Mesenchymal stem cell (in vitro differentiated cells and primary cell): ENCODE measurements around the gene NOSTRIN.

Experiments used
- DNase-seq: peaks from one replicate; pipeline ENCODE4 v3.0.0-alpha.2; 2013
- H2AFZ ChIP-seq: one replicate; pipeline ENCODE4 v1.6.1; 2013; ENCODE audit warnings: low read depth, mild to moderate bottlenecking, control low read depth, inconsistent platforms, low read length, moderate library complexity
- H2AK5ac ChIP-seq: 2 replicates; pipeline ENCODE4 v1.6.1; 2013; ENCODE audit warnings: low read length, moderate library complexity, mild to moderate bottlenecking, inconsistent platforms; ENCODE audit not compliant: severe bottlenecking
- H2BK120ac ChIP-seq: one replicate; pipeline ENCODE4 v1.6.1; 2013; ENCODE audit warnings: low read depth, mild to moderate bottlenecking, inconsistent platforms, low read length, moderate library complexity
- H2BK12ac ChIP-seq, 2 experiments: one replicate each; pipeline ENCODE4 v1.6.1; 2013; ENCODE audit warnings: inconsistent platforms in 2 of 2, low read length in 2 of 2, mild to moderate bottlenecking in 2 of 2, moderate library complexity in 2 of 2, control low read depth in 1 of 2
- H2BK15ac ChIP-seq: one replicate; pipeline ENCODE4 v1.6.1; 2013; ENCODE audit warnings: mild to moderate bottlenecking, low read depth, inconsistent platforms; ENCODE audit not compliant: poor library complexity, severe bottlenecking
- H2BK5ac ChIP-seq: 2 replicates; pipeline ENCODE4 v1.6.1; 2013; ENCODE audit warnings: low read depth, mild to moderate bottlenecking, low read length, control low read depth, inconsistent platforms; ENCODE audit not compliant: poor library complexity, severe bottlenecking
- H3K14ac ChIP-seq, 2 experiments: one replicate each; pipeline ENCODE4 v1.6.1; 2013; ENCODE audit warnings: inconsistent platforms in 2 of 2, low read length in 2 of 2, control low read depth in 1 of 2, mild to moderate bottlenecking in 1 of 2, moderate library complexity in 1 of 2
- H3K18ac ChIP-seq, 2 experiments: one replicate each; pipeline ENCODE4 v1.6.1; 2013; ENCODE audit warnings: inconsistent platforms in 2 of 2, low read length in 2 of 2, control low read depth in 1 of 2, low read depth in 1 of 2, mild to moderate bottlenecking in 1 of 2
- H3K23ac ChIP-seq, 2 experiments: one replicate each; pipeline ENCODE4 v1.6.1; 2013; ENCODE audit warnings: inconsistent platforms in 2 of 2, low read length in 2 of 2, mild to moderate bottlenecking in 2 of 2, moderate library complexity in 2 of 2, control low read depth in 1 of 2
- H3K27ac ChIP-seq: 2 replicates; pipeline ENCODE4 v1.5.1; 2013; ENCODE audit warnings: mild to moderate bottlenecking, moderate library complexity, low read length, control low read depth, inconsistent platforms; ENCODE audit not compliant: poor library complexity, severe bottlenecking
- H3K27me3 ChIP-seq, 2 experiments: 2 replicates each; pipeline versions ENCODE4 v1.6.1 to v1.7.0; 2013; ENCODE audit warnings: low read length in 2 of 2, mild to moderate bottlenecking in 2 of 2, moderate library complexity in 2 of 2, control low read depth in 1 of 2, inconsistent platforms in 1 of 2; ENCODE audit not compliant: control insufficient read depth in 1 of 2, insufficient read depth in 1 of 2
- H3K36me3 ChIP-seq, 2 experiments: 2 replicates each; pipeline versions ENCODE4 v1.6.1 to v1.7.0; 2013; ENCODE audit warnings: low read length in 2 of 2, control low read depth in 1 of 2, inconsistent platforms in 1 of 2, low read depth in 1 of 2, mild to moderate bottlenecking in 1 of 2; ENCODE audit not compliant: insufficient read depth in 2 of 2, control insufficient read depth in 1 of 2
- H3K4ac ChIP-seq, 2 experiments: one replicate each; pipeline ENCODE4 v1.6.1; 2013; ENCODE audit warnings: inconsistent platforms in 2 of 2, low read length in 2 of 2, mild to moderate bottlenecking in 2 of 2, moderate library complexity in 2 of 2, control low read depth in 1 of 2, low read depth in 1 of 2
- H3K4me1 ChIP-seq: 2 replicates; pipeline ENCODE4 v1.6.1; 2013; ENCODE audit warnings: low read depth, low read length, control low read depth; ENCODE audit not compliant: control insufficient read depth, insufficient read depth
- H3K4me2 ChIP-seq: 2 replicates; pipeline ENCODE4 v1.6.1; 2013; ENCODE audit warnings: low read length, mild to moderate bottlenecking, inconsistent platforms; ENCODE audit not compliant: poor library complexity, severe bottlenecking
- H3K4me3 ChIP-seq, 2 experiments: 2 replicates each; pipeline versions ENCODE4 v1.5.1 to v1.7.0; 2013; ENCODE audit warnings: low read length in 2 of 2, mild to moderate bottlenecking in 2 of 2, control low read depth in 1 of 2, low read depth in 1 of 2; ENCODE audit not compliant: insufficient read depth in 1 of 2
- H3K79me1 ChIP-seq: replicated peaks from 2 replicates; pipeline ENCODE4 v1.6.1; 2013; ENCODE audit warnings: mild to moderate bottlenecking, control low read depth, low read length, inconsistent platforms; ENCODE audit not compliant: poor library complexity, severe bottlenecking
- H3K9ac ChIP-seq: 2 replicates; pipeline ENCODE4 v1.7.0; 2013; ENCODE audit warnings: mild to moderate bottlenecking, low read length, moderate library complexity
- H3K9me3 ChIP-seq: 2 replicates; pipeline ENCODE4 v1.7.0; 2013; ENCODE audit warnings: mild to moderate bottlenecking, low read length; ENCODE audit not compliant: control insufficient read depth
- H4K8ac ChIP-seq: one replicate; pipeline ENCODE4 v1.6.1; 2013; ENCODE audit warnings: inconsistent platforms, mild to moderate bottlenecking, low read length, moderate library complexity
- H4K91ac ChIP-seq: one replicate; pipeline ENCODE4 v1.6.1; 2013; ENCODE audit warnings: mild to moderate bottlenecking, low read length, inconsistent platforms
- WGBS: methylation state at CpG from one replicate; pipeline ENCODE4 v1.1.7; 2013; ENCODE audit warnings: mixed read lengths; 5-methylcytosine and 5-hydroxymethylcytosine counted together

Gene NOSTRIN

DNA sequence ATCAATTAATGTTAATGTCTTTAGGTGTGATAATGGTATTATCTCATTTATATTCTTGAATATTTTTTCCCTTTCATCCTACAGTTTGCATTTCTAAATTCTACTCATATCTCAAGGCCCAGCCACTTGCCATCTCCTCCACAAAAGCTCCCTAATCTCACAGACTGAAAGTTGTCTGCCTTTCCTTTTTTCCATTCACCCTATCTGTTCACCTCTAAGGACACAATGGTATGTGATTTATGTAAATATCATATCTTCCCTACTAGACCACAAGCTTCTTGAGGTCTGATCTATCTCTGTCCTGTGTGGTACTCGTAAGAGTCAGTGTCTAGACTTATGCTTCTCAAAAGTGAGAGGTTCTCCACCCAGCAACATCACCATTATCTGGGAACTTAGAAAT is 91.7 kb downstream of the NOSTRIN start:
- no peak overlapping the region for H2AK5ac ChIP-seq

GRCh38 chr2:168894720-168895119 is 92.3 kb downstream of the NOSTRIN start:
- no peak overlapping the region for H2BK120ac ChIP-seq
- no peak overlapping the region for H4K8ac ChIP-seq
- H3K27ac ChIP-seq, result no peak overlapping the region
- no peak overlapping the region for H3K14ac ChIP-seq
- no peak overlapping the region for H2BK5ac ChIP-seq
- no peak for DNase-seq
- no peaks in the 10 kb centered on the region for H3K27me3 ChIP-seq
- no peak overlapping the region for H3K4me3 ChIP-seq
- no peak overlapping the region for H2AFZ ChIP-seq
- H4K91ac ChIP-seq, result no peak overlapping the region
- H3K23ac ChIP-seq, result no peak overlapping the region
- H3K9ac ChIP-seq, result no peak overlapping the region
- no peak overlapping the region for H3K4ac ChIP-seq
- H3K9me3 ChIP-seq, result no peaks in the 10 kb centered on the region
- no peak overlapping the region for H3K18ac ChIP-seq
- no peak overlapping the region for H2BK15ac ChIP-seq
- no peak overlapping the region for H2BK12ac ChIP-seq
- no peak overlapping the region for H3K4me2 ChIP-seq
- H3K4me1 ChIP-seq, result peaks cover 3% of the 10 kb centered on the region
- no peak overlapping the region for H2AK5ac ChIP-seq
- H3K79me1 ChIP-seq, result peaks cover 5% of the 10 kb centered on the region
- no peaks in the 10 kb centered on the region for H3K36me3 ChIP-seq

More for the DNA sequence above, 91.7 kb downstream of the NOSTRIN start:
- Histone ChIP-seq H3K27ac (no peak overlapping the region), H3K36me3 (no peaks in the 10 kb centered on the region), H3K4me1 (peaks cover 5% of the 10 kb centered on the region), H2BK120ac (no peak overlapping the region), H2BK12ac (no peak overlapping the region), H3K9ac (no peak overlapping the region), H3K23ac (no peak overlapping the region), H2BK15ac (no peak overlapping the region), H3K4me2 (no peak overlapping the region), H3K27me3 (no peaks in the 10 kb centered on the region), H4K91ac (no peak overlapping the region), H3K4ac (no peak overlapping the region), H4K8ac (no peak overlapping the region), H3K79me1 (peaks cover 8% of the 10 kb centered on the region), H3K9me3 (no peaks in the 10 kb centered on the region), H2AFZ (no peak overlapping the region), H3K14ac (no peak overlapping the region), H3K18ac (no peak overlapping the region), H2BK5ac (no peak overlapping the region), H3K4me3 (no peak overlapping the region)
- no peak for DNase-seq
- no CpG with 5 or more reads among the region's 1 CpG for WGBS

DNA sequence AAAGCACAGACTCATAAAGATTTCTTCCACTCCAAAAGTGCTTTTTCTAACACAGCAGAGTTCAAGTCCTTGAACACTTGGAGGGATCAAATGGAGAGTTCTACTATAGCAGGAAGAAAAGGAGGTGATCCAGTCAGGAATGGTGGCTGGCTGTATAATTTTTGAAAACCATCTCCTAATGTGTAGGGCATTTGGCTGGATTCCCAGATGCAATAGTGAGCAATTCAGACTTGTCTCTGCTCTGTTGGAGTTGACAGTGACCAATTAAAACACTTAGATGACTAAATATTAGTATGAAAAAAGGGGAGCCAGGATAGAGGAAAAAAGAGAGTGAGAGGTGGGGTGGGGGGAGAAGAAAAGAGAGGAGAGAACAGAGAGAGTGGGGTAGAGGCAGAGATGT is 93.3 kb downstream of the NOSTRIN start:
- Histone ChIP-seq H4K91ac (no peak overlapping the region), H3K36me3 (no peaks in the 10 kb centered on the region), H2BK12ac (no peak overlapping the region), H3K27ac (no peak overlapping the region), H3K27me3 (peaks cover 0 to 8% of the 10 kb centered on the region in 2 experiments), H3K4me3 (no peak overlapping the region), H3K9me3 (peaks cover 4% of the 10 kb centered on the region), H2AFZ (no peak overlapping the region), H2AK5ac (no peak overlapping the region), H3K4me1 (no peaks in the 10 kb centered on the region), H4K8ac (no peak overlapping the region), H3K4me2 (no peak overlapping the region), H2BK120ac (no peak overlapping the region), H3K23ac (no peak overlapping the region), H3K18ac (no peak overlapping the region), H3K14ac (no peak overlapping the region), H3K9ac (no peak overlapping the region), H2BK5ac (no peak overlapping the region), H3K79me1 (no peaks in the 10 kb centered on the region), H2BK15ac (no peak overlapping the region), H3K4ac (no peak overlapping the region)
- DNase-seq, result no peak

- no CpG with 5 or more reads among the region's 4 CpGs for WGBS
- no peak overlapping the region for H2AK5ac ChIP-seq
- H3K27me3 ChIP-seq, result peaks cover 0 to 8% of the 10 kb centered on the region in 2 experiments
- H3K4ac ChIP-seq, result no peak overlapping the region
- H3K4me1 ChIP-seq, result no peaks in the 10 kb centered on the region
- H2AFZ ChIP-seq, result no peak overlapping the region
- no peak overlapping the region for H2BK15ac ChIP-seq
- no peak overlapping the region for H3K4me3 ChIP-seq
- no peak overlapping the region for H2BK12ac ChIP-seq
- no peak overlapping the region for H3K4me2 ChIP-seq
- H4K8ac ChIP-seq, result no peak overlapping the region
- no peak overlapping the region for H3K23ac ChIP-seq
- H3K36me3 ChIP-seq, result no peaks in the 10 kb centered on the region
- no peak overlapping the region for H3K9ac ChIP-seq
- no peaks in the 10 kb centered on the region for H3K79me1 ChIP-seq
- H3K14ac ChIP-seq, result no peak overlapping the region
- no peak for DNase-seq
- peaks cover 4% of the 10 kb centered on the region for H3K9me3 ChIP-seq
- H4K91ac ChIP-seq, result no peak overlapping the region
- H2BK5ac ChIP-seq, result no peak overlapping the region
- H3K18ac ChIP-seq, result no peak overlapping the region
- H2BK120ac ChIP-seq, result no peak overlapping the region
- no peak overlapping the region for H3K27ac ChIP-seq
These were observed 94.3 kb downstream of the NOSTRIN start for GRCh38 chr2:168896783-168897182.
